ENCODE measurements around the gene TCEANC.

The TCEANC gene

GRCh38 chrX:13703589-13703988 lies 50.6 kb downstream of the TCEANC start:
- H4K8ac ChIP-seq (ENCODE audit: low read depth, low read length), result no peak overlapping the region
- H3K36me3 ChIP-seq (replicated peaks in 1 of 2; ENCODE audit: control insufficient read depth in 2 of 2, insufficient read depth in 2 of 2, low read length in 2 of 2), result peaks cover 0 to 18% of the 10 kb centered on the region in 2 donors
- no peak overlapping the region for H3K27ac ChIP-seq (replicated peaks; ENCODE audit: low read length)
- no peak overlapping the region for H3K23ac ChIP-seq (ENCODE audit: low read depth, low read length, poor library complexity)
- no peak overlapping the region for H4K91ac ChIP-seq (ENCODE audit: low read depth, low read length, poor library complexity)
- no peak overlapping the region for H3K14ac ChIP-seq (ENCODE audit: low read length)
- no peak overlapping the region for H2AFZ ChIP-seq (ENCODE audit: low read length)
- H3K4me2 ChIP-seq (ENCODE audit: insufficient read depth, low read length, poor library complexity, severe bottlenecking), result no peak overlapping the region
- H3K9ac ChIP-seq (ENCODE audit: low read depth, low read length, poor library complexity), result no peak overlapping the region
- no peak overlapping the region for H3K4me3 ChIP-seq (ENCODE audit: low read length in 2 of 2)
- no peak overlapping the region for H2BK12ac ChIP-seq (ENCODE audit: low read length)
- H2BK15ac ChIP-seq (ENCODE audit: low read length), result no peak overlapping the region
- H2AK5ac ChIP-seq (ENCODE audit: low read depth, low read length), result no peak overlapping the region
- no peaks in the 10 kb centered on the region for H3K9me3 ChIP-seq (replicated peaks in 1 of 2; ENCODE audit: control insufficient read depth in 2 of 2, insufficient read depth in 1 of 2, low read depth in 1 of 2, low read length in 2 of 2)
- no peaks in the 10 kb centered on the region for H3K27me3 ChIP-seq (ENCODE audit: control insufficient read depth in 3 of 3, insufficient read depth in 3 of 3, low read depth in 1 of 3, low read length in 3 of 3)
- no peak overlapping the region for H3K4ac ChIP-seq (ENCODE audit: low read length)
- no peaks in the 10 kb centered on the region for H3K4me1 ChIP-seq (ENCODE audit: control insufficient read depth in 2 of 2, insufficient read depth in 1 of 2, low read depth in 1 of 2, low read length in 2 of 2)
- no peak overlapping the region for H2BK5ac ChIP-seq (ENCODE audit: low read length)
- WGBS, 2 donors (ENCODE audit: extremely low coverage in 2 of 2, insufficient read length in 2 of 2, insufficient replicate concordance in 1 of 2), result no CpG with 5 or more reads among the region's 3 CpGs
- H3K18ac ChIP-seq (ENCODE audit: low read length), result no peak overlapping the region
- no peak for DNase-seq (ENCODE audit: low spot score)
- H3K79me1 ChIP-seq (ENCODE audit: low read depth, low read length), result peaks cover 3% of the 10 kb centered on the region
- no peak overlapping the region for H2BK120ac ChIP-seq (ENCODE audit: low read depth, low read length)

- WGBS, 2 donors (ENCODE audit: extremely low coverage in 2 of 2, insufficient read length in 2 of 2, insufficient replicate concordance in 1 of 2), result no CpG with 5 or more reads among the region's 4 CpGs
- H2BK12ac ChIP-seq (ENCODE audit: low read length), result no peak overlapping the region
- H3K9me3 ChIP-seq (replicated peaks in 1 of 2; ENCODE audit: control insufficient read depth in 2 of 2, insufficient read depth in 1 of 2, low read depth in 1 of 2, low read length in 2 of 2), result no peaks in the 10 kb centered on the region
- H4K8ac ChIP-seq (ENCODE audit: low read depth, low read length), result no peak overlapping the region
- H3K27ac ChIP-seq (replicated peaks; ENCODE audit: low read length), result no peak overlapping the region
- H3K9ac ChIP-seq (ENCODE audit: low read depth, low read length, poor library complexity), result no peak overlapping the region
- no peak overlapping the region for H2AFZ ChIP-seq (ENCODE audit: low read length)
- peaks cover 6 to 69% of the 10 kb centered on the region in 2 donors for H3K36me3 ChIP-seq (replicated peaks in 1 of 2; ENCODE audit: control insufficient read depth in 2 of 2, insufficient read depth in 2 of 2, low read length in 2 of 2)
- no peak overlapping the region for H2BK15ac ChIP-seq (ENCODE audit: low read length)
- no peak overlapping the region for H3K4ac ChIP-seq (ENCODE audit: low read length)
- H3K23ac ChIP-seq (ENCODE audit: low read depth, low read length, poor library complexity), result no peak overlapping the region
- no peaks in the 10 kb centered on the region for H3K79me1 ChIP-seq (ENCODE audit: low read depth, low read length)
- H3K27me3 ChIP-seq (ENCODE audit: control insufficient read depth in 3 of 3, insufficient read depth in 3 of 3, low read depth in 1 of 3, low read length in 3 of 3), result no peaks in the 10 kb centered on the region
- H2AK5ac ChIP-seq (ENCODE audit: low read depth, low read length), result no peak overlapping the region
- no peak overlapping the region for H3K14ac ChIP-seq (ENCODE audit: low read length)
- no peaks in the 10 kb centered on the region for H3K4me1 ChIP-seq (ENCODE audit: control insufficient read depth in 2 of 2, insufficient read depth in 1 of 2, low read depth in 1 of 2, low read length in 2 of 2)
- no peak overlapping the region for H2BK120ac ChIP-seq (ENCODE audit: low read depth, low read length)
- no peak for DNase-seq (ENCODE audit: low spot score)
- no peak overlapping the region for H3K18ac ChIP-seq (ENCODE audit: low read length)
- H3K4me3 ChIP-seq (ENCODE audit: low read length in 2 of 2), result no peak overlapping the region
- no peak overlapping the region for H4K91ac ChIP-seq (ENCODE audit: low read depth, low read length, poor library complexity)
- H2BK5ac ChIP-seq (ENCODE audit: low read length), result no peak overlapping the region
- no peak overlapping the region for H3K4me2 ChIP-seq (ENCODE audit: insufficient read depth, low read length, poor library complexity, severe bottlenecking)
These were observed 58.2 kb downstream of the TCEANC start for GRCh38 chrX:13711141-13711540.

Data from neuronal stem cell (in vitro differentiated cells).